HG03135 (cell line): ENCODE data around the gene TKFC.

Experiments used
- ATAC-seq: cut with Tn5 transposase; IDR thresholded peaks from one replicate; pipeline ENCODE4 v1.9.1; 2021; ENCODE audit warnings: mild to moderate bottlenecking, moderate library complexity; ENCODE audit not compliant: unreplicated experiment

Gene TKFC

GRCh38 chr11:61343792-61344745, 11.0 kb downstream of the TKFC start:
- ATAC-seq: no peak

- ATAC-seq: no peak
Measured at GRCh38 chr11:61345170-61345610, 12.2 kb downstream of the TKFC start.

- no peak for ATAC-seq
Measured at GRCh38 chr11:61345954-61346843, 13.2 kb downstream of the TKFC start.

- no peak for ATAC-seq
Measured at GRCh38 chr11:61347916-61348461, 15.0 kb downstream of the TKFC start.

GRCh38 chr11:61349189-61349751, 16.2 kb downstream of the TKFC start:
- no peak for ATAC-seq

GRCh38 chr11:61349916-61350315, 16.9 kb downstream of the TKFC start:
- no peak for ATAC-seq

- no peak for ATAC-seq
Measured at GRCh38 chr11:61350336-61350735, 17.3 kb downstream of the TKFC start.

GRCh38 chr11:61350803-61351202, 17.8 kb downstream of the TKFC start:
- ATAC-seq: no peak

- ATAC-seq: no peak
Measured at GRCh38 chr11:61352038-61352437, 19.0 kb downstream of the TKFC start.

GRCh38 chr11:61353131-61354067, 20.4 kb downstream of the TKFC start:
- ATAC-seq: no peak

GRCh38 chr11:61354208-61354607, 21.2 kb downstream of the TKFC start:
- no peak for ATAC-seq

GRCh38 chr11:61356706-61357105, 23.7 kb downstream of the TKFC start:
- ATAC-seq: no peak

GRCh38 chr11:61357233-61357893, 24.3 kb downstream of the TKFC start:
- peak; percentile 32 for ATAC-seq

- no peak for ATAC-seq
Measured at GRCh38 chr11:61357894-61358239, 24.8 kb downstream of the TKFC start.

GRCh38 chr11:61358566-61358965, 25.5 kb downstream of the TKFC start:
- ATAC-seq: no peak

GRCh38 chr11:61359516-61359915, 26.5 kb downstream of the TKFC start:
- no peak for ATAC-seq

- ATAC-seq: no peak
Measured at GRCh38 chr11:61361237-61361740, 28.3 kb downstream of the TKFC start.

- ATAC-seq: peak; percentile 81
Measured at GRCh38 chr11:61361741-61362541, 28.9 kb downstream of the TKFC start, which contains the start of the genes CYB561A3 and TMEM138. Gene CYB561A3 (minus strand): TSS chr11:61361882. CDS start chr11:61356713, 5,169 bp downstream. Gene TMEM138 (plus strand): TSS chr11:61362374. CDS start chr11:61364391, 2,017 bp downstream.
